Measurements from ENCODE around the gene CCDC60.

Gene CCDC60

GRCh38 chr12:119456824-119457223 lies 122.3 kb downstream of the CCDC60 start:
- Histone ChIP-seq H3K27ac (no peak overlapping the region), H3K9ac (no peak overlapping the region), H3K79me2 (ENCODE audit: insufficient read depth, low read depth) (no peaks in the 10 kb centered on the region), H3K36me3 (ENCODE audit: insufficient read depth) (no peaks in the 10 kb centered on the region), H3K4me2 (no peak overlapping the region), H3K4me3 (IDR thresholded peaks at IDR 0.05; ENCODE audit: insufficient read depth, low read depth, low read length) (no peak overlapping the region), H3K27me3 (ENCODE audit: insufficient read depth, low read depth) (no peaks in the 10 kb centered on the region), H3K4me1 (ENCODE audit: low read depth, poor library complexity, severe bottlenecking) (no peaks in the 10 kb centered on the region), H2AFZ (ENCODE audit: low read depth) (no peak overlapping the region), H4K20me1 (ENCODE audit: insufficient read depth) (no peaks in the 10 kb centered on the region)
- TF ChIP-seq CTCF (conservative IDR thresholded peaks at IDR 0.05; ENCODE audit: low read depth, low read length) = no peak

GRCh38 chr12:119457271-119457670 lies 122.7 kb downstream of the CCDC60 start:
- Histone ChIP-seq H3K4me2 (no peak overlapping the region), H3K27me3 (ENCODE audit: insufficient read depth, low read depth) (no peaks in the 10 kb centered on the region), H3K9ac (no peak overlapping the region), H3K36me3 (ENCODE audit: insufficient read depth) (no peaks in the 10 kb centered on the region), H3K27ac (no peak overlapping the region), H3K4me1 (ENCODE audit: low read depth, poor library complexity, severe bottlenecking) (no peaks in the 10 kb centered on the region), H3K79me2 (ENCODE audit: insufficient read depth, low read depth) (no peaks in the 10 kb centered on the region), H3K4me3 (IDR thresholded peaks at IDR 0.05; ENCODE audit: insufficient read depth, low read depth, low read length) (no peak overlapping the region), H4K20me1 (ENCODE audit: insufficient read depth) (no peaks in the 10 kb centered on the region), H2AFZ (ENCODE audit: low read depth) (no peak overlapping the region)
- TF ChIP-seq CTCF (conservative IDR thresholded peaks at IDR 0.05; ENCODE audit: low read depth, low read length) = no peak

- TF ChIP-seq CTCF (conservative IDR thresholded peaks at IDR 0.05; ENCODE audit: low read depth, low read length) = no peak
Observed at GRCh38 chr12:119459481-119459880, 125.0 kb downstream of the CCDC60 start.

GRCh38 chr12:119460876-119461275 lies 126.3 kb downstream of the CCDC60 start:
- H4K20me1 ChIP-seq (ENCODE audit: insufficient read depth) = no peaks in the 10 kb centered on the region
- TF ChIP-seq CTCF (conservative IDR thresholded peaks at IDR 0.05; ENCODE audit: low read depth, low read length) = no peak
- H3K36me3 ChIP-seq (ENCODE audit: insufficient read depth) = no peaks in the 10 kb centered on the region
- no peaks in the 10 kb centered on the region for H3K4me1 ChIP-seq (ENCODE audit: low read depth, poor library complexity, severe bottlenecking)
- no peak overlapping the region for H2AFZ ChIP-seq (ENCODE audit: low read depth)
- H3K4me3 ChIP-seq (IDR thresholded peaks at IDR 0.05; ENCODE audit: insufficient read depth, low read depth, low read length) = no peak overlapping the region
- H3K27me3 ChIP-seq (ENCODE audit: insufficient read depth, low read depth) = no peaks in the 10 kb centered on the region
- no peaks in the 10 kb centered on the region for H3K79me2 ChIP-seq (ENCODE audit: insufficient read depth, low read depth)
- no peak overlapping the region for H3K4me2 ChIP-seq
- H3K9ac ChIP-seq = no peak overlapping the region
- no peak overlapping the region for H3K27ac ChIP-seq

More at GRCh38 chr12:119459481-119459880, 125.0 kb downstream of the CCDC60 start:
- no peaks in the 10 kb centered on the region for H4K20me1 ChIP-seq (ENCODE audit: insufficient read depth)
- no peaks in the 10 kb centered on the region for H3K4me1 ChIP-seq (ENCODE audit: low read depth, poor library complexity, severe bottlenecking)
- H3K27ac ChIP-seq = no peak overlapping the region
- no peaks in the 10 kb centered on the region for H3K36me3 ChIP-seq (ENCODE audit: insufficient read depth)
- H2AFZ ChIP-seq (ENCODE audit: low read depth) = no peak overlapping the region
- no peaks in the 10 kb centered on the region for H3K79me2 ChIP-seq (ENCODE audit: insufficient read depth, low read depth)
- no peak overlapping the region for H3K4me3 ChIP-seq (IDR thresholded peaks at IDR 0.05; ENCODE audit: insufficient read depth, low read depth, low read length)
- H3K27me3 ChIP-seq (ENCODE audit: insufficient read depth, low read depth) = no peaks in the 10 kb centered on the region
- no peak overlapping the region for H3K9ac ChIP-seq
- H3K4me2 ChIP-seq = no peak overlapping the region
